ENCODE results near the gene TMC6. TPM values are rescaled to one million over a fixed set of nuclear protein-coding genes. Genes with fewer than 3 reads are reported as not detected.

The TMC6 gene
- total RNA-seq, 1 donor from 2014 or later = 86.4 TPM

- TF ChIP-seq CTCF (IDR thresholded peaks at IDR 0.05; ENCODE audit: unreplicated experiment) = no peak
- H3K27me3 Mint-ChIP-seq (ENCODE audit: low read depth) = no peaks in the 10 kb centered on the region
- peaks cover 5% of the 10 kb centered on the region for H3K36me3 Mint-ChIP-seq
- H3K4me1 Mint-ChIP-seq = peaks cover 14% of the 10 kb centered on the region
- H3K27ac Mint-ChIP-seq = no peak overlapping the region
- DNase-seq (ENCODE audit: low spot score in 2 of 2, unreplicated experiment in 2 of 2) = no peak
- no peaks in the 10 kb centered on the region for H3K9me3 Mint-ChIP-seq
- H3K4me3 Mint-ChIP-seq = no peak overlapping the region
These were observed 5.2 kb downstream of the TMC6 start for GRCh38 chr17:78123258-78123929.

GRCh38 chr17:78122931-78123249, 5.7 kb downstream of the TMC6 start:
- no peak for DNase-seq (ENCODE audit: low spot score in 2 of 2, unreplicated experiment in 2 of 2)
- Mint-ChIP-seq H3K9me3 (no peaks in the 10 kb centered on the region), H3K36me3 (peaks cover 5% of the 10 kb centered on the region), H3K27ac (no peak overlapping the region), H3K4me1 (peaks cover 14% of the 10 kb centered on the region), H3K27me3 (ENCODE audit: low read depth) (no peaks in the 10 kb centered on the region), H3K4me3 (no peak overlapping the region)
- TF ChIP-seq CTCF (IDR thresholded peaks at IDR 0.05; ENCODE audit: unreplicated experiment) = no peak

GRCh38 chr17:78122216-78122930, 6.2 kb downstream of the TMC6 start:
- Mint-ChIP-seq H3K4me3 (no peak overlapping the region), H3K9me3 (no peaks in the 10 kb centered on the region), H3K27ac (no peak overlapping the region), H3K36me3 (peaks cover 5% of the 10 kb centered on the region), H3K4me1 (peaks cover 9% of the 10 kb centered on the region), H3K27me3 (ENCODE audit: low read depth) (no peaks in the 10 kb centered on the region)
- DNase-seq (ENCODE audit: low spot score in 2 of 2, unreplicated experiment in 2 of 2) = no peak
- TF ChIP-seq CTCF (IDR thresholded peaks at IDR 0.05; ENCODE audit: unreplicated experiment) = no peak

- no peak overlapping the region for H3K4me3 Mint-ChIP-seq
- no peaks in the 10 kb centered on the region for H3K9me3 Mint-ChIP-seq
- no peaks in the 10 kb centered on the region for H3K27me3 Mint-ChIP-seq (ENCODE audit: low read depth)
- H3K36me3 Mint-ChIP-seq = peaks cover 5% of the 10 kb centered on the region
- TF ChIP-seq CTCF (IDR thresholded peaks at IDR 0.05; ENCODE audit: unreplicated experiment) = no peak
- H3K4me1 Mint-ChIP-seq = peaks cover 5% of the 10 kb centered on the region
- no peak for DNase-seq (ENCODE audit: low spot score in 2 of 2, unreplicated experiment in 2 of 2)
- H3K27ac Mint-ChIP-seq = no peak overlapping the region
These were observed 6.7 kb downstream of the TMC6 start for GRCh38 chr17:78121801-78122215.

GRCh38 chr17:78120971-78121800, 7.4 kb downstream of the TMC6 start:
- no peak overlapping the region for H3K27ac Mint-ChIP-seq
- H3K9me3 Mint-ChIP-seq = no peaks in the 10 kb centered on the region
- peaks cover 5% of the 10 kb centered on the region for H3K36me3 Mint-ChIP-seq
- peaks cover 2% of the 10 kb centered on the region for H3K4me1 Mint-ChIP-seq
- no peak for DNase-seq (ENCODE audit: low spot score in 2 of 2, unreplicated experiment in 2 of 2)
- TF ChIP-seq CTCF (IDR thresholded peaks at IDR 0.05; ENCODE audit: unreplicated experiment) = no peak
- no peak overlapping the region for H3K4me3 Mint-ChIP-seq
- no peaks in the 10 kb centered on the region for H3K27me3 Mint-ChIP-seq (ENCODE audit: low read depth)

Measured in mesothelial cell of epicardium (in vitro differentiated cells).